Left colon (tissue), 2 donors: ENCODE data around the gene CREB3L2. TPM values are rescaled to one million over a fixed set of nuclear protein-coding genes. Genes with fewer than 3 reads are reported as not detected.

Source experiments
- ATAC-seq: fragments of 200-7000 bp; cut with Tn5 transposase; one replicate; pipeline ENCODE4 v1.9.1; 2020; ENCODE audit warnings: mild to moderate bottlenecking, moderate library complexity
- DNase-seq, 2 donors: peaks; one replicate each; pipeline ENCODE4 v3.0.0-alpha.2; 2020
- intact Hi-C, 2 donors: fragments of 100-400 bp; cut with DNase I in 1 of 2; cut with micrococcal nuclease in 1 of 2; formaldehyde crosslinking; loops; one replicate each; pipeline versions ENCODE4 v1.11.2 to v1.14.0; 2022; cut with DNase I, micrococcal nuclease
- total RNA-seq, 2 donors: library from RNA; stranded (reverse); fragmentation: NEBNext Ultra II Directional; extraction: Animal tissue kit (Norgen Biotek cat#: 25700); gene quantifications; one replicate each; pipeline ENCODE4 v1.2.1, GENCODE V29; 2021
- donor health status: DM: no; HTN: no; CAD: no.
- donor health status: DM: yes; HTN: yes; CAD: no.

CREB3L2 gene
- total RNA-seq, 2 donors from 2014 or later: 39.2 to 41.5 TPM

GRCh38 chr7:137895301-137896221 lies 106.3 kb downstream of the CREB3L2 start:
- intact Hi-C loops: loop anchor here (5.0 to 10.0 kb wide), 2 partner anchors 241 to 243 kb away; no protein-coding TSS in a partner anchor
- no peak for DNase-seq
- ATAC-seq: no peak

- ATAC-seq: no peak
- intact Hi-C loops: loop anchor here in 1 of 2 donors (10.0 kb wide), 1 partner anchor 238 kb away; no protein-coding TSS in a partner anchor
Measured at GRCh38 chr7:137893143-137893742, 108.6 kb downstream of the CREB3L2 start.

GRCh38 chr7:137891016-137891655 lies 110.8 kb downstream of the CREB3L2 start:
- intact Hi-C loops: loop anchor here in 1 of 2 donors (10.0 kb wide), 1 partner anchor 236 kb away; no protein-coding TSS in a partner anchor
- DNase-seq: no peak
- peak; percentile 76 for ATAC-seq

More at GRCh38 chr7:137893143-137893742, 108.6 kb downstream of the CREB3L2 start:
- no peak for DNase-seq

GRCh38 chr7:137890449-137890921 lies 111.4 kb downstream of the CREB3L2 start:
- DNase-seq (no peak), ATAC-seq (peak; percentile 63)
- intact Hi-C loops: loop anchor here in 1 of 2 donors (10.0 kb wide), 1 partner anchor 236 kb away; no protein-coding TSS in a partner anchor

GRCh38 chr7:137888241-137888640 lies 113.6 kb downstream of the CREB3L2 start:
- ATAC-seq (no peak), DNase-seq (no peak)
- intact Hi-C loops: no loop called here

GRCh38 chr7:137886746-137887145 lies 115.1 kb downstream of the CREB3L2 start:
- intact Hi-C loops: no loop called here
- ATAC-seq: no peak
- DNase-seq: no peak

- intact Hi-C loops: no loop called here
- DNase-seq (no peak), ATAC-seq (no peak)
Measured at GRCh38 chr7:137886281-137886680, 115.6 kb downstream of the CREB3L2 start.

- ATAC-seq: no peak
- DNase-seq: no peak
- intact Hi-C loops: no loop called here
Measured at GRCh38 chr7:137885678-137886077, 116.2 kb downstream of the CREB3L2 start.

GRCh38 chr7:137882806-137883205 lies 119.1 kb downstream of the CREB3L2 start:
- no peak for ATAC-seq
- intact Hi-C loops: no loop called here
- DNase-seq: no peak

- intact Hi-C loops: no loop called here
- ATAC-seq: no peak
- no peak for DNase-seq
Measured at GRCh38 chr7:137882261-137882668, 119.6 kb downstream of the CREB3L2 start.

GRCh38 chr7:137881607-137882260 lies 120.2 kb downstream of the CREB3L2 start:
- intact Hi-C loops: no loop called here
- DNase-seq: no peak
- no peak for ATAC-seq

GRCh38 chr7:137880432-137880831 lies 121.5 kb downstream of the CREB3L2 start:
- DNase-seq (no peak), ATAC-seq (no peak)
- intact Hi-C loops: no loop called here

GRCh38 chr7:137879357-137880158 lies 122.3 kb downstream of the CREB3L2 start:
- intact Hi-C loops: no loop called here
- DNase-seq: no peak
- ATAC-seq: no peak

- ATAC-seq (no peak), DNase-seq (peak; percentile 52 to 53)
- intact Hi-C loops: no loop called here
Measured at GRCh38 chr7:137878333-137878961, 123.4 kb downstream of the CREB3L2 start.

- intact Hi-C loops: no loop called here
- DNase-seq (no peak), ATAC-seq (no peak)
Measured at GRCh38 chr7:137877027-137877675, 124.7 kb downstream of the CREB3L2 start.

- ATAC-seq: no peak
- intact Hi-C loops: no loop called here
Measured at GRCh38 chr7:137875746-137876145, 126.1 kb downstream of the CREB3L2 start.

More at GRCh38 chr7:137875746-137876145, 126.1 kb downstream of the CREB3L2 start:
- DNase-seq: no peak
